Liver (tissue), 9 donors: Measurements from ENCODE around the gene TRPT1. TPM values are rescaled to one million over a fixed set of nuclear protein-coding genes. Genes with fewer than 3 reads are reported as not detected.
A peak's percentile ranks its signal among the peaks of the same experiment; 100 is the strongest.

Source experiments
- DNase-seq: peaks from one replicate; pipeline ENCODE4 v3.0.0-alpha.2; 2017; ENCODE audit warnings: low spot score
- H3K27ac ChIP-seq, 2 donors: one replicate each; pipeline ENCODE4 v1.7.0; 2013; ENCODE audit warnings: inconsistent platforms in 2 of 2, low read length in 2 of 2, control low read depth in 1 of 2, low read depth in 1 of 2, mild to moderate bottlenecking in 1 of 2
- H3K27me3 ChIP-seq, 4 donors: one replicate each; pipeline versions ENCODE4 v1.6.1 to v1.7.0; 2013; ENCODE audit warnings: low read length in 3 of 4, inconsistent platforms in 1 of 4, mild to moderate bottlenecking in 1 of 4, moderate library complexity in 1 of 4; ENCODE audit not compliant: control insufficient read depth in 4 of 4, insufficient read depth in 4 of 4
- H3K36me3 ChIP-seq, 4 donors: one replicate each; pipeline versions ENCODE4 v1.6.1 to v1.7.0; 2013; ENCODE audit warnings: low read length in 3 of 4, mild to moderate bottlenecking in 3 of 4, low read depth in 1 of 4, moderate library complexity in 1 of 4; ENCODE audit not compliant: control insufficient read depth in 4 of 4, insufficient read depth in 3 of 4
- H3K4me1 ChIP-seq, 4 donors: one replicate each; pipeline versions ENCODE4 v1.6.1 to v1.7.0; 2013; ENCODE audit warnings: low read length in 3 of 4, mild to moderate bottlenecking in 3 of 4, moderate library complexity in 1 of 4; ENCODE audit not compliant: control insufficient read depth in 4 of 4, insufficient read depth in 4 of 4
- H3K4me3 ChIP-seq, 3 donors: one replicate each; pipeline versions ENCODE4 v1.6.1 to v1.7.0; 2013; ENCODE audit warnings: low read length in 3 of 3, control low read depth in 1 of 3, low read depth in 1 of 3, mild to moderate bottlenecking in 1 of 3
- H3K9ac ChIP-seq, 2 donors: one replicate each; pipeline ENCODE4 v1.7.0; 2013; ENCODE audit warnings: low read length in 2 of 2, mild to moderate bottlenecking in 2 of 2, moderate library complexity in 2 of 2, control low read depth in 1 of 2, low read depth in 1 of 2
- H3K9me3 ChIP-seq, 4 donors: one replicate each; pipeline versions ENCODE4 v1.6.1 to v1.7.0; 2013; ENCODE audit warnings: low read length in 3 of 4; ENCODE audit not compliant: control insufficient read depth in 4 of 4
- EGR1 ChIP-seq, 2 donors: IDR thresholded peaks; 2 replicates each; pipeline ENCODE4 v1.6.1; 2016 to 2018; ENCODE audit warnings: antibody characterized with exemption in 2 of 2, low read depth in 2 of 2
- FOXA1 ChIP-seq: IDR thresholded peaks from 2 replicates; pipeline ENCODE4 v1.6.1; 2016; ENCODE audit warnings: antibody characterized with exemption
- HNF4A ChIP-seq, 2 donors: conservative IDR thresholded peaks; 2 replicates each; pipeline ENCODE4 v1.6.1; 2016; ENCODE audit warnings: antibody characterized with exemption in 2 of 2, mild to moderate bottlenecking in 2 of 2
- HNF4G ChIP-seq: IDR thresholded peaks from 2 replicates; pipeline ENCODE4 v1.6.1; 2016; ENCODE audit warnings: antibody characterized with exemption
- JUND ChIP-seq, 2 donors: IDR thresholded peaks; 2 replicates each; pipeline ENCODE4 v1.6.1; 2016; ENCODE audit warnings: antibody characterized with exemption in 2 of 2
- NR2F2 ChIP-seq: IDR thresholded peaks from 2 replicates; pipeline ENCODE4 v1.6.1; 2016; ENCODE audit warnings: antibody characterized with exemption
- RAD21 ChIP-seq, 2 donors: IDR thresholded peaks; 2 replicates each; pipeline ENCODE4 v1.6.1; 2016; ENCODE audit warnings: antibody characterized with exemption in 2 of 2, mild to moderate bottlenecking in 2 of 2
- RXRA ChIP-seq, 2 donors: IDR thresholded peaks; 2 replicates each; pipeline ENCODE4 v1.6.1; 2017 to 2018; ENCODE audit warnings: antibody characterized with exemption in 2 of 2, mild to moderate bottlenecking in 1 of 2
- SP1 ChIP-seq: IDR thresholded peaks from 2 replicates; pipeline ENCODE4 v1.6.1; 2018; ENCODE audit warnings: antibody characterized with exemption, mild to moderate bottlenecking
- WGBS: extraction: QIAGEN DNeasy Blood & Tissue Kit; methylation state at CpG from one replicate; pipeline ENCODE4 v1.1.7; 2013; 5-methylcytosine and 5-hydroxymethylcytosine counted together
- polyA plus RNA-seq, 2 donors: library from polyadenylated mRNA; stranded (reverse) in 1 of 2; unstranded in 1 of 2; fragments of 200-250 nt in 1 of 2; fragments of >200 nt in 1 of 2; fragmentation: Nextera tagmentation in 1 of 2; extraction: Ambion mirVana in 1 of 2; gene quantifications; one replicate each; pipeline versions ENCODE4 v1.2.1 to v1.2.3, GENCODE V29; 2013 to 2015
- total RNA-seq, 2 donors: library from RNA; depleted of rRNA; stranded (reverse); fragments of >200 nt; gene quantifications; one replicate each; pipeline ENCODE4 v1.2.3, GENCODE V29; 2014
- TF ChIP-seq, protein P1 (sequence below): fragments of 150-350 bp; IDR thresholded peaks from 2 replicates; pipeline ENCODE4 v1.5.1; 2017; ENCODE audit warnings: improper control_type of control experiment, low read depth, low read length; ENCODE audit not compliant: missing input control
- TF ChIP-seq, protein P2 (sequence below): IDR thresholded peaks from 2 replicates; pipeline ENCODE4 v1.6.1; 2016; ENCODE audit warnings: antibody characterized with exemption
- TF ChIP-seq, protein P3 (sequence below): IDR thresholded peaks from 2 replicates; pipeline ENCODE4 v1.6.1; 2016; ENCODE audit warnings: antibody characterized with exemption, mild to moderate bottlenecking
- TF ChIP-seq, protein P4 (sequence below): IDR thresholded peaks from 2 replicates; pipeline ENCODE4 v1.6.1; 2016; ENCODE audit warnings: antibody characterized with exemption
- TF ChIP-seq, protein P5 (sequence below): IDR thresholded peaks from 2 replicates; pipeline ENCODE4 v1.6.1; 2016; ENCODE audit warnings: antibody characterized with exemption
- donor health status: healthy.
- donor health status: healthy.
- donor health status: healthy.
- donor health status: healthy.
- donor health status: healthy.

Gene TRPT1
- total and polyA plus RNA-seq, 4 donors: 14.0 to 37.8 (median 20.8) TPM

DNA sequence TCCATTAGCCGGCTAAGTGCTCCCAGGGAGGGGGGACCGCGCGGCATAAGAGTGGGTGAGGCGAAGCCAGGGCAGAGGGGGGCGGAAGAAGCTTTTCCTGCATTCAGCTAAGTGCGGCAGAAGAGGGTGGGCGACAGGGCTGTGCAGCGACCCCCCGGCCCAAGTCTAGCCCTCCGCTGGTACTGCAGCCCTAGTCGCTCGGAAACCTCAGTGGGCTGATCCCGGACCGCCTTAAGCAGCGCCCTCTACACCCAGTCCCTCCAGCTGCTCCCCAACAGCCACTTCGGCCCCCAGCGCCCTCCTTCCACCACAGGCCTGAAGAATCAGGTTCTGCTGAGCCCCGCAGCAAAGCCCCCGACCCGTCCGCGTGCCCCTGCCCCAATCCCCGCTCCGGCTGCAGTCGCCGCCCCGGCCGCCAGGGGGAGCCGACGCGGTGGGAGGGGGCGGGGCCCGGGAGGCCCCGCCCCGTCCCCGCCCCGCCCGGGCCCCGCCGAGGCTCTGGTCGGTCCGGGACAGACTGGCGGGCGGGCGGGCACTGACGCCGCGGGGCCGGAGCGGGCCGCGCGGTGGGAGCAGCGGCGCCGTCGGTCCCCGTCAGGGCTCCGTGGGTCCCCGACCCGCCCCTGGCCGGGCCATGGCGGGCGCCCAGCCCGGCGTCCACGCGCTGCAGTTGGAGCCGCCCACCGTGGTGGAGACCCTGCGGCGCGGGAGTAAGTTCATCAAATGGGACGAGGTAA lies 25.2 kb upstream of the TRPT1 start, which contains the start of gene PLCB3:
PLCB3 (plus strand) TSS at position 515 of the 737 bp plus-strand sequence; CDS start at position 635, 120 bp downstream.
- Histone ChIP-seq H3K36me3 (peaks cover 0 to 3% (median under 1%) of the 10 kb centered on the region in 4 donors), H3K4me3 (peak within 1 kb of the TSS; percentile 36 to 67 (median 51)), H3K4me1 (peaks cover 10 to 49% (median 38%) of the 10 kb centered on the region in 4 donors), H3K27me3 (no peaks in the 10 kb centered on the region), H3K9me3 (no peaks in the 10 kb centered on the region), H3K27ac (no peak within 1 kb of the TSS), H3K9ac (peak within 1 kb of the TSS in 1 of 2 donors; percentile 63)
- WGBS: 1% methylated on average over 75 of the region's 75 CpGs
- TF ChIP-seq, protein P1, sequence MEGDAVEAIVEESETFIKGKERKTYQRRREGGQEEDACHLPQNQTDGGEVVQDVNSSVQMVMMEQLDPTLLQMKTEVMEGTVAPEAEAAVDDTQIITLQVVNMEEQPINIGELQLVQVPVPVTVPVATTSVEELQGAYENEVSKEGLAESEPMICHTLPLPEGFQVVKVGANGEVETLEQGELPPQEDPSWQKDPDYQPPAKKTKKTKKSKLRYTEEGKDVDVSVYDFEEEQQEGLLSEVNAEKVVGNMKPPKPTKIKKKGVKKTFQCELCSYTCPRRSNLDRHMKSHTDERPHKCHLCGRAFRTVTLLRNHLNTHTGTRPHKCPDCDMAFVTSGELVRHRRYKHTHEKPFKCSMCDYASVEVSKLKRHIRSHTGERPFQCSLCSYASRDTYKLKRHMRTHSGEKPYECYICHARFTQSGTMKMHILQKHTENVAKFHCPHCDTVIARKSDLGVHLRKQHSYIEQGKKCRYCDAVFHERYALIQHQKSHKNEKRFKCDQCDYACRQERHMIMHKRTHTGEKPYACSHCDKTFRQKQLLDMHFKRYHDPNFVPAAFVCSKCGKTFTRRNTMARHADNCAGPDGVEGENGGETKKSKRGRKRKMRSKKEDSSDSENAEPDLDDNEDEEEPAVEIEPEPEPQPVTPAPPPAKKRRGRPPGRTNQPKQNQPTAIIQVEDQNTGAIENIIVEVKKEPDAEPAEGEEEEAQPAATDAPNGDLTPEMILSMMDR: peak; percentile 76
- TF ChIP-seq RAD21 (IDR thresholded peaks at IDR 0.05) (peak in 1 of 2 donors; percentile 38), FOXA1 (no peak)
- DNase-seq: peak; percentile 84

DNA sequence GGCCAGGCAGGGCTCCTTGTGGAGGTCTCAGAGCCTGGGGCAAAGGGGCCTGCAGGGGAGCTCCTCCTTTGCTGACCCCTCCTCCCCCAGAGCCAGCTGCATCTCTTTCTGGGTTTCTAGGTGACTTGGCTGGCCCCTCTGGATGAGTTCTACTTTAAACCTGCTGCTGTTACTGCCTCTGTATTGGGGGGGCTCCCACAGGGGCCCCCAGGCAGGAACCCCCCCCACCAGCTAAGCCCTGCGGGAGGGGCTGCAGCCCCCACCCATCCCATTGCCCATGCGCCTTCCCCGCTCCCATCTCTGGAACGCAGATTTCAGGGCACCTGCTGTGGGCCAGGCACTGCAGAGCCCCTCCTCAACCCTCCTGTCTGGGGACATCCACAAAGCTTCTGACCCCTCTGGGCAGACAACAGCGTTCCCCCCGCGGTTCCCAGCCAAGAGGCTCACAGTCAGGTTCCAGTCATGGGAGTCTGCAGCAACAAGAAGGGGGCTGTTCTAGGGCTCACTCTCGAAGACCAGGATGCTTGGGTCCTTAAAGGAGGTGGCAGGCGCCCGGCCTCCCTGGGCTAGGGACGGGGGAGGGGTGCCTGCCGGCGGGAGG lies 24.5 kb upstream of the TRPT1 start:
- TF ChIP-seq, protein P2, sequence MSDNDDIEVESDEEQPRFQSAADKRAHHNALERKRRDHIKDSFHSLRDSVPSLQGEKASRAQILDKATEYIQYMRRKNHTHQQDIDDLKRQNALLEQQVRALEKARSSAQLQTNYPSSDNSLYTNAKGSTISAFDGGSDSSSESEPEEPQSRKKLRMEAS: no peak
- TF ChIP-seq, protein P3, sequence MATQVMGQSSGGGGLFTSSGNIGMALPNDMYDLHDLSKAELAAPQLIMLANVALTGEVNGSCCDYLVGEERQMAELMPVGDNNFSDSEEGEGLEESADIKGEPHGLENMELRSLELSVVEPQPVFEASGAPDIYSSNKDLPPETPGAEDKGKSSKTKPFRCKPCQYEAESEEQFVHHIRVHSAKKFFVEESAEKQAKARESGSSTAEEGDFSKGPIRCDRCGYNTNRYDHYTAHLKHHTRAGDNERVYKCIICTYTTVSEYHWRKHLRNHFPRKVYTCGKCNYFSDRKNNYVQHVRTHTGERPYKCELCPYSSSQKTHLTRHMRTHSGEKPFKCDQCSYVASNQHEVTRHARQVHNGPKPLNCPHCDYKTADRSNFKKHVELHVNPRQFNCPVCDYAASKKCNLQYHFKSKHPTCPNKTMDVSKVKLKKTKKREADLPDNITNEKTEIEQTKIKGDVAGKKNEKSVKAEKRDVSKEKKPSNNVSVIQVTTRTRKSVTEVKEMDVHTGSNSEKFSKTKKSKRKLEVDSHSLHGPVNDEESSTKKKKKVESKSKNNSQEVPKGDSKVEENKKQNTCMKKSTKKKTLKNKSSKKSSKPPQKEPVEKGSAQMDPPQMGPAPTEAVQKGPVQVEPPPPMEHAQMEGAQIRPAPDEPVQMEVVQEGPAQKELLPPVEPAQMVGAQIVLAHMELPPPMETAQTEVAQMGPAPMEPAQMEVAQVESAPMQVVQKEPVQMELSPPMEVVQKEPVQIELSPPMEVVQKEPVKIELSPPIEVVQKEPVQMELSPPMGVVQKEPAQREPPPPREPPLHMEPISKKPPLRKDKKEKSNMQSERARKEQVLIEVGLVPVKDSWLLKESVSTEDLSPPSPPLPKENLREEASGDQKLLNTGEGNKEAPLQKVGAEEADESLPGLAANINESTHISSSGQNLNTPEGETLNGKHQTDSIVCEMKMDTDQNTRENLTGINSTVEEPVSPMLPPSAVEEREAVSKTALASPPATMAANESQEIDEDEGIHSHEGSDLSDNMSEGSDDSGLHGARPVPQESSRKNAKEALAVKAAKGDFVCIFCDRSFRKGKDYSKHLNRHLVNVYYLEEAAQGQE: no peak
- TF ChIP-seq, protein P4, sequence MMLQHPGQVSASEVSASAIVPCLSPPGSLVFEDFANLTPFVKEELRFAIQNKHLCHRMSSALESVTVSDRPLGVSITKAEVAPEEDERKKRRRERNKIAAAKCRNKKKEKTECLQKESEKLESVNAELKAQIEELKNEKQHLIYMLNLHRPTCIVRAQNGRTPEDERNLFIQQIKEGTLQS: no peak
- TF ChIP-seq SP1 (no peak), HNF4A (conservative IDR thresholded peaks at IDR 0.05) (no peak), HNF4G (no peak), EGR1 (IDR thresholded peaks at IDR 0.05; ENCODE audit: low read depth in 2 of 2) (no peak), JUND (IDR thresholded peaks at IDR 0.05) (no peak), NR2F2 (no peak), RXRA (IDR thresholded peaks at IDR 0.05) (no peak)
- TF ChIP-seq, protein P5, sequence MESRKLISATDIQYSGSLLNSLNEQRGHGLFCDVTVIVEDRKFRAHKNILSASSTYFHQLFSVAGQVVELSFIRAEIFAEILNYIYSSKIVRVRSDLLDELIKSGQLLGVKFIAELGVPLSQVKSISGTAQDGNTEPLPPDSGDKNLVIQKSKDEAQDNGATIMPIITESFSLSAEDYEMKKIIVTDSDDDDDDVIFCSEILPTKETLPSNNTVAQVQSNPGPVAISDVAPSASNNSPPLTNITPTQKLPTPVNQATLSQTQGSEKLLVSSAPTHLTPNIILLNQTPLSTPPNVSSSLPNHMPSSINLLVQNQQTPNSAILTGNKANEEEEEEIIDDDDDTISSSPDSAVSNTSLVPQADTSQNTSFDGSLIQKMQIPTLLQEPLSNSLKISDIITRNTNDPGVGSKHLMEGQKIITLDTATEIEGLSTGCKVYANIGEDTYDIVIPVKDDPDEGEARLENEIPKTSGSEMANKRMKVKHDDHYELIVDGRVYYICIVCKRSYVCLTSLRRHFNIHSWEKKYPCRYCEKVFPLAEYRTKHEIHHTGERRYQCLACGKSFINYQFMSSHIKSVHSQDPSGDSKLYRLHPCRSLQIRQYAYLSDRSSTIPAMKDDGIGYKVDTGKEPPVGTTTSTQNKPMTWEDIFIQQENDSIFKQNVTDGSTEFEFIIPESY: no peak
- Histone ChIP-seq H3K4me1 (peaks cover 10 to 54% (median 42%) of the 10 kb centered on the region in 4 donors), H3K36me3 (no peaks in the 10 kb centered on the region), H3K4me3 (peak overlapping the region in 1 of 3 donors; percentile 67), H3K27me3 (no peaks in the 10 kb centered on the region), H3K27ac (no peak overlapping the region), H3K9me3 (no peaks in the 10 kb centered on the region), H3K9ac (no peak overlapping the region)
- 29% methylated on average over 13 of the region's 13 CpGs for WGBS
- no peak for DNase-seq
